ENCODE measurements around the gene LRCH4. TPM values are rescaled to one million over a fixed set of nuclear protein-coding genes. Genes with fewer than 3 reads are reported as not detected.

LRCH4 gene
- total and polyA plus RNA-seq, 2 donors (not counting 1 experiment from before 2014, with no cell fraction given), result 288 to 289 TPM

DNA sequence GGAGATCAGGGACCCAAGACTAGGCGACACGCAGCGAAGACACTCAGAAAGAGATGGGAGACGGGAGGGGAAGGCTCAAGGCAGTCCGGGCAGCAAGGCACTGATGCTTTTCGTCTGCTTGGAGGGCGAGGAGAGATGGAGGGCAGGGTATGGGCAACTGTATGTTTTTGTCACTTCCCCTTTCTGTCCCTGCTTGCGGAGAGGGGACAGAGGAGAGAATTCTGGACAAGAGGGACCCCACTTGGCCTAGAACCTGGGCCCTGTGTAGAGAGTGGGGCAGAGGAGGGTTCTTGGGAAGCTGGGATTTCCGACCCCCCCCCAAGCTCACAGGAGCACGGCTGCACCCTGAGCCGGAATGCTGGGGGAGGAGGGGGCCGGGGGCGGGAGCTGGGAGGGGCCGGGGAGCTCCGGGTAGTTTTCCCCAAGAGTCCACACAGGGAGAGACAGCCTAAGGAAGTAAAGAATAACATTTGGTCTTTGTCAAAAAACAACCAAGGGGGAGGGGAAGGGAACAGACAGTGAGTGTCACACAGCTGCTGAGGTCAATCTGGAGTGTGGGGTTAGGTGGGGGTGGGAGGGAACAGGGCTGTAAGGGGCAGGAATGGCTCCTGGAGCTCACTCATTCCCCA, 1.8 kb downstream of the LRCH4 start:
- DNase-seq (no peak), ATAC-seq (ENCODE audit: low read depth) (no peak)
- Mint-ChIP-seq H3K27me3 (no peaks in the 10 kb centered on the region), H3K4me1 (peaks cover 46% of the 10 kb centered on the region), H3K4me3 (peak overlapping the region; percentile 98), H3K27ac (peak overlapping the region; percentile 99), H3K9me3 (ENCODE audit: insufficient read depth) (no peaks in the 10 kb centered on the region)
- H3K27ac ChIP-seq (ENCODE audit: low read length in 2 of 2), result peak overlapping the region; percentile 94 to 97
- peaks cover 52% of the 10 kb centered on the region for H4K20me1 ChIP-seq (ENCODE audit: control insufficient read depth, insufficient read depth, low read length, poor library complexity, severe bottlenecking)
- peak overlapping the region; percentile 82 for H3K9ac ChIP-seq (ENCODE audit: low read length)
- peaks cover 0 to 38% of the 10 kb centered on the region in 2 experiments for H3K36me3 ChIP-seq (replicated peaks in 1 of 2; ENCODE audit: control extremely low read depth in 1 of 2, control insufficient read depth in 1 of 2, extremely low read depth in 1 of 2, insufficient read depth in 2 of 2, low read length in 1 of 2)
- 0% methylated on average over 6 of the region's 15 CpGs for WGBS (ENCODE audit: insufficient coverage)
- ChIA-PET POLR2A (interaction anchor here (0.6 to 3.1 kb wide), 16 partner anchors 14 to 436 kb away, joined by 3 to 26 read pairs (median 4); partner anchors contain the start of genes AGFG2, LAMTOR4, MEPCE and MOSPD3), CTCF (interaction anchor here (0.7 to 11.1 kb wide), 10 partner anchors 13 to 269 kb away, joined by 3 to 226 read pairs (median 4); partner anchors contain the start of genes MOSPD3, POP7 and SLC12A9)
- peak overlapping the region; percentile 92 for H3K4me2 ChIP-seq (replicated peaks; ENCODE audit: low read depth, low read length, poor library complexity, severe bottlenecking)
- H3K27me3 ChIP-seq (replicated peaks in 1 of 4; ENCODE audit: control extremely low read depth in 1 of 4, control insufficient read depth in 3 of 4, insufficient read depth in 4 of 4, low read length in 3 of 4), result no peaks in the 10 kb centered on the region
- H3K4me1 ChIP-seq (ENCODE audit: control insufficient read depth in 2 of 2, insufficient read depth in 2 of 2, low read length in 2 of 2), result peaks cover 27 to 38% of the 10 kb centered on the region in 2 donors
- TF ChIP-seq, protein P1, sequence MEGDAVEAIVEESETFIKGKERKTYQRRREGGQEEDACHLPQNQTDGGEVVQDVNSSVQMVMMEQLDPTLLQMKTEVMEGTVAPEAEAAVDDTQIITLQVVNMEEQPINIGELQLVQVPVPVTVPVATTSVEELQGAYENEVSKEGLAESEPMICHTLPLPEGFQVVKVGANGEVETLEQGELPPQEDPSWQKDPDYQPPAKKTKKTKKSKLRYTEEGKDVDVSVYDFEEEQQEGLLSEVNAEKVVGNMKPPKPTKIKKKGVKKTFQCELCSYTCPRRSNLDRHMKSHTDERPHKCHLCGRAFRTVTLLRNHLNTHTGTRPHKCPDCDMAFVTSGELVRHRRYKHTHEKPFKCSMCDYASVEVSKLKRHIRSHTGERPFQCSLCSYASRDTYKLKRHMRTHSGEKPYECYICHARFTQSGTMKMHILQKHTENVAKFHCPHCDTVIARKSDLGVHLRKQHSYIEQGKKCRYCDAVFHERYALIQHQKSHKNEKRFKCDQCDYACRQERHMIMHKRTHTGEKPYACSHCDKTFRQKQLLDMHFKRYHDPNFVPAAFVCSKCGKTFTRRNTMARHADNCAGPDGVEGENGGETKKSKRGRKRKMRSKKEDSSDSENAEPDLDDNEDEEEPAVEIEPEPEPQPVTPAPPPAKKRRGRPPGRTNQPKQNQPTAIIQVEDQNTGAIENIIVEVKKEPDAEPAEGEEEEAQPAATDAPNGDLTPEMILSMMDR (IDR thresholded peaks at IDR 0.05), result no peak
- no peak for TF ChIP-seq EZH2 (IDR thresholded peaks at IDR 0.05; ENCODE audit: borderline replicate concordance, insufficient read depth, low read depth, low read length, poor library complexity, severe bottlenecking)
- H3K4me3 ChIP-seq (ENCODE audit: control extremely low read depth in 1 of 5, extremely low read depth in 1 of 5, insufficient read depth in 1 of 5, low read depth in 2 of 5, low read length in 4 of 5), result peak overlapping the region; percentile 82 to 93 (median 85)
- no peaks in the 10 kb centered on the region for H3K9me3 ChIP-seq (ENCODE audit: control extremely low read depth in 1 of 3, control insufficient read depth in 2 of 3, insufficient read depth in 1 of 3, low read length in 2 of 3)
- peak overlapping the region; percentile 57 for H2AFZ ChIP-seq (ENCODE audit: insufficient read depth, low read depth, low read length, poor library complexity, severe bottlenecking)
- peaks cover 53% of the 10 kb centered on the region for H3K79me2 ChIP-seq (ENCODE audit: control insufficient read depth, insufficient read depth, low read length)
- intact Hi-C loops (cut with micrococcal nuclease), result no loop called here
